ENCODE results near the gene PLXNC1.

The PLXNC1 gene

DNA sequence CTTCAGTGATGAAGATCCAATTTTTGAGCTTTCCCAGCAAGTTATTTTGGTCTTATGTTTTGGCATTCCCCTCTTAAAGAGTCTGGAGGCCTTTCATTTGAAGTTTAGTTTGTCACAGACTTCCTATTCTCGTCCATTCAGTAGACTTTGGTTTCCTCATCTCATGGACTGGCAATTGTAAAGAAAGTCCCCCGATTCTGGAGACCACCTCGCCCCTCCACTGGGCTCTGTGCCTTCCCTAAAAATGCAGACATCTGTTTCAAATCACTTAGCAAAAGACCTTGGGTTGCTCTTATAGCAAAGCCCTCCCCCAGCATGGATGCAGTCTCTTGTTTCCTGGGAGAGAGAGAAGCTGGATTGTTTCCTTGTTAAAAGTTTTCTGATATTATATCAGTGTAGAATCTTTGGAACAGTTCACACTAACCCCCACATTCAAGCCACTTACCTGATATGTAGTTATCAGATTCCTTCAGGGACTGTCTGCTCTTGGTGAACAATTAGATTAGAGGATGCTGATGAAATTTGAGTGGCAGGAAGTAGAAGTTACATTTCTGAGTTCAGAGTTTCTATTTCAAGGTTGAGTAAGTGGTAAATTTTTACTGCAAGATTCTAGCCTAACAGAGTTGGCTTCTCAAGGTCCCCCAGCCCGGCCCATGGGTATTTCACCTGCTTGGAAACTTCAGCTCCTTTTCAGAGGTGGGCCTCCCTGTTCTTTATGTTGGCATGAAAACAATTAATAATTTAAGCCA, 56.3 kb downstream of the PLXNC1 start:
- DNase-seq (ENCODE audit: low read depth, low spot score) = no peak

DNA sequence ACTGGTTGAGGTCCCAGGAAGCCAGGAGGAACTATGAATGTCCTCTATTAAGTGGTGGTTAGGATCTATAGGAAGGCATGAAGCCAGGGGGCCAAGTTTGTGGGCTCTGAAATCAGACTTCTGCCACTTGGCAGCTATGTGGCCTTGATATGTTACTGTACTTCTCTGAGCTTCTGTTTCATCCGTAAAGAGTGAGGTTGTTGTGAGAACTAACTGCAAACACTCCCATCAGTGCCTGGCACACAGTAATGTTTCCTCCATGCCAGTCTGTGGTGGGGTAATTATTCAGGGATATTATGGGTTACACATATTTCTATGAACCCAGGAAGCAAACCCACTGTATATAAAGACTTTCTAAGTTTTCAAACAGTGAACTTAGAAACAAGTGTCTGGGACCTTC, 57.4 kb downstream of the PLXNC1 start:
- no peak for DNase-seq (ENCODE audit: low read depth, low spot score)

DNA sequence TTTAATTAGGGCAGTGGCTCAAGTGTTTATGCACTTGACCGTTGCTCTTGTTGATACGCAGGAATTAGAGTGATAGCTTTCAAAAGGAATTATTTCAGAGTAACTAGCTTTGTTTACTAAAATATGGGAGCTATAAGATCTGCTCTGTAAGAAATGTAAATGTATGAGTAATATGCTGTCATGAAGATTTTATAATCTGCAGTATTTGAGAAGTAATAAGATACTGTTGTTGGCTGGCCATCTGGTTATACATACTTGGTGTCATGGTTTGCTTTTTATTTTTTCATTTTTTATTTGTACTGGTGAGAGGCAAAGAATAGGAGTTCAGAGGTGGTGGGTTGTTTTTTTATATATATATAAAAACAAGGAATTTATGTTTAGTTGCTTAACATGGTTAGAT, 58.5 kb downstream of the PLXNC1 start:
- no peak for DNase-seq (ENCODE audit: low read depth, low spot score)

DNA sequence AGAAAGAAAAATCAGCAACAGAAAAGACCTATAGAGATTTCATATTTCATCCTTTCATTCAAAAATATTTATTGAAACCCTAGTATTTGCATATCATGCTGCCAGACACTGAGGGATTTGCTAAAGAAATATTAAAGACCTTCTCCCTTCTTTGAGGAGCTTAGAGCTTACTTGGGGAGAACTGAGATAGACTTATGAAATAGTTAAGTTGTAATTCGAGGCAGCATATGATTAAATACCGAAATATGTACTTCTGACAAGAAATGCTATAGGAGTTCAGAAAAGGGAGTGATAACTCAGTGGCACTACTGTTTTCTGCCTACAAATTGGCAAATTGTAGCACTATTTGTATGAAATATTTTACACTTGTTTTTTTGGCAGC, 59.1 kb downstream of the PLXNC1 start:
- no peak for DNase-seq (ENCODE audit: low read depth, low spot score)

DNA sequence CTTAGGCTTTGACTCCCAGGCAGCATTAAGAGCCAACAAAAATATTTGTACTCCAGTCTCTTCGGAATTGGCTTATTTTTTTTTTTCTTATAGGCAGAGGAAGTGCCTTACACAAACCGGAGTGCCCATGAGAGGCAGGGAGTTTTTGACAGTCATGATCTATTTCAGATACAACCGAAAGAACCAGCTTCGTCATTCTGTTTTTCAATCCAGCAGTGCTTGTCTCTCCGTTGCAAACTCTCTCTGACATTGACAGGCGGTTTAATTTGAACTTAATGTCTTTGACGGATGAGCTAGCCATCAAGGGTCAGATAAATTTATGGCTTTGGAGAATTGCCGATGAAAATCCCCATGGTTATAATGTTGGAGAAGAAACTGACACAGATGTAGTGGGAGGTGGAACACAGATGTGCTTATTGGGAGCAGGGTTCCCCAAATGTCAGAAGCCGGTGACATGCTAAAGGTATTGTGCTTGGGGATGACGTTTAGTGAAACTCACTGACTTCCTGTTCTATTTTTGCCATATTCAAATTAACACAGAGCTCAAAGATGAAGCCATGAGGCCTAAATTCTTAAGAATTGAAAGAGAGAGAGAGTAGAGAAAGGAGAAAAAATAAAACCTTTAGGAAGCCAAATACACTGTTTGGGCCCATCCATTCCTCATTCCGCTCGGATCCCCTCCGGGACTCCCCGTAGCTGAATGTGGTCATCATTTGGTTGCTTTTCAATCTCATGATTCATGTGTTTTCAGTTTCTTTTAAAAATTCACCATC, 59.7 kb downstream of the PLXNC1 start:
- no peak for DNase-seq (ENCODE audit: low read depth, low spot score)

DNA sequence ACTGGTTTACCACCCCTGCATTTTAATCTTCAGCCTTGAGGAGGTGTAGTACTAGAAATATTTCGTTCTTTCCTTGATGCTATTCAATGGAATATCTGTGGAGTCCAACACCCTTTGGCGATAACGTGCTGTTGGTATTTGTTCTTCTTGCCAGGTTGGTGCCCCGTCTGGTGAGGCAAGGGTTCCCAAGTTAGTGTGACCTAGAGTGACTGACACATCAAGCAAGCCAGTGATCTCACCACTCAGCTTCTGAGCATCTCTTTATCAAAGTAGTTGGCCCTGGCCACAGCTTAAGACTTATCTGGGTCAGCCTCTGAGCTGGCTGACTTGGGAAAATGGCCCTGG, 60.2 kb downstream of the PLXNC1 start:
- no peak for DNase-seq (ENCODE audit: low read depth, low spot score)

DNA sequence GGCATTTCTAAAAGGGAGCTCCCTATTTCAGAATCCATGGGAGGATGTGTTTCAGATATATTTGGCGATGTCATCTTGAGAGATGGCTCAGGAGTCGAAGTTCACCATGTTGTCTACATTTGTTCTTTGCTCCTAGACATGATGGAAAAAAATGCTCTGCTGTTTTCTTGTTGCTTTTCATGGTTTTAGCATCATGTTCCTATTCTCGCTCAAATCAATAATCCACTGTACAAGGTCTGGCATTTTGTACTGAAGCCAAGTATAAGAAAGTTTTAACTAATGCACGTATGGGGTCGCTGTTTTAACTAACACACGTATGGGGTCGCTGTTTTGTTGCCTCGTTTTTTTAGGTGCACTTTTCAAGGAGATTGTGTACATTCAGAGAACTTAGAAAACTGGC, 60.9 kb downstream of the PLXNC1 start:
- no peak for DNase-seq (ENCODE audit: low read depth, low spot score)

DNA sequence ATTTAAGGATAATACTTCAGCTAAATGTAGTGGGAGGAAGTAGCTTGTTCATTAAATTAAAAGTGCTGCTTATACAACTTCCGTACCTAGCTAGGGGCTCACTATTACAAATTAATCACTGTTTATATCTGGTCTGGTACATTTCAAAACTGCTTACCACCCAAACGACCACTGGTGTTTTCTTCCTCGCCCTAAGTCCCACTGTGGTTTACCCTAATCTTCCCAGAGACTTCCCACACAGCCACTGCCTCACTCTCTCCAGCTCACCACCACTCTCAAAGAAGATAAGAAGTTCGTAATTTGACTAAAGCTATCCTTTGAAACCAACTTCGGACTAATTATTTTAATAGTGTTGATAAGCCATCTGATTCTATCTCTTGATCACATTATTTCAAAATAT, 62.6 kb downstream of the PLXNC1 start:
- no peak for DNase-seq (ENCODE audit: low read depth, low spot score)

DNA sequence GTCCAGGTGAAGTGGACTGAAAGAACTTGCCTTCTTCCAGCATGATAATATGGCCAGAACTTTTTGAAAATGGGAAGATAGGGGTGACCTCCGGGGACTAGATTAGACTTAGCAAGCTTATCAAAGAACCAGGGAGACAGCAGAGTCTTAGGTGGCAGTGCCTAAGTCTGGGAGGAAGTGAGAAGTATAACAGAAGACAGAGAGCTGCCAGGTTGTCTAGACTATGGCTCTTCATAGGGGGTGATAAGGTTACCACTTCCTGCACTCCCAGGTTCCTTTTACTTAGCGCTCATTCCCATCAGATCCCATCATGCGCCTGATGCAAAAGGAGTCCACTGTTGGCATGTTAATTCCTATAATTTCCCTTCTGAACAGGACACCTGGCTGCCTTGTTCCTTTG, 69.9 kb downstream of the PLXNC1 start:
- DNase-seq (ENCODE audit: low read depth, low spot score) = no peak

DNA sequence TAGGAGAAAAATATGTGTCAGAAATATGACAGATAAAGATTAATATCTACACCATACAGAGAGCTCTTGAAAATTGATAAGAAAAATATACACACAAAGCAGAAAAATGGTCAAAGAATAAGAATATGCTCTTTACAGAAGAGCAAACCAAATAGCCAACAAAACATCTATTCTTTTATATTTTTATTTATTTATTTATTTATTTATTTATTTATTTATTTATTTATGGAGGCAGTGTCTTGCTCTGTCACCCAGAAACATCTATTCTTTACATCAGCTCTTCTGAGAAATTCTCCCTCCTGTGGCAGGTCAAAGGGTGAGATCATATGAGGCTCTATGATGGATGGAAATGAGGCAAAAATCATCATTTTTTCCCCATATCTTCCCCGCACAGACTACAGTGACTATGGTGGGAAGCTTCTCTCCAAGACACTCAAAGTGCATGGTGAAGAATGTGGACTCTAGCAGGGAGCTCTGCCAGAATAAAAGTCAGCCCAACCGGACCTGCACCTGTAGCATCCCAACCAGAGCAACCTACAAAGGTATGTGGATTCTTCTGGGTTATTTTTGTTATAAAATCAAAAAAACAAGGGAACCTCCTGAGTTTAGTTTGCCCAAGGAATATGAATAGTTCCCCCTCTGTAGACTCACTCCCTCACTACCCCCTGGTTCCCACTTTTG, 71.4 kb downstream of the PLXNC1 start:
- no peak for DNase-seq (ENCODE audit: low read depth, low spot score)

DNA sequence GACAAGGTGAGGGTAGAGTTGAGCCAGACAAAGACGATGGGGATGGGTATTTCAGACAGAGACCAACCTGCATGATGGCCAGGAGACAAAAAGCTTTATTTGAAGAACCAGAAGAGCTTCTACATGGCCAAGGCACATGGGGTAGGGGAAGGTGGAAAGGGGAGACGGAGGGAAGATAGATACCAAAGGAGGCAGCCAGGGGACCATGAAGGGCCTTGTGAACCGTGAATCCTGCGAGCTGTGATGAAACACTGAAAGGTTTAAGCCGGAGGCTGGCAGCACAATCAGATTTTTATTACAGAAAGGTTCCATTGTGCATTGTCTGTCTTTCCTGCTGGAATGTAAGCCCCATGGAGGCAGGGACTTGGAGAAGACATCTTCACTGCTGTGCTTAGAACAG, 72.4 kb downstream of the PLXNC1 start:
- no peak for DNase-seq (ENCODE audit: low read depth, low spot score)

DNA sequence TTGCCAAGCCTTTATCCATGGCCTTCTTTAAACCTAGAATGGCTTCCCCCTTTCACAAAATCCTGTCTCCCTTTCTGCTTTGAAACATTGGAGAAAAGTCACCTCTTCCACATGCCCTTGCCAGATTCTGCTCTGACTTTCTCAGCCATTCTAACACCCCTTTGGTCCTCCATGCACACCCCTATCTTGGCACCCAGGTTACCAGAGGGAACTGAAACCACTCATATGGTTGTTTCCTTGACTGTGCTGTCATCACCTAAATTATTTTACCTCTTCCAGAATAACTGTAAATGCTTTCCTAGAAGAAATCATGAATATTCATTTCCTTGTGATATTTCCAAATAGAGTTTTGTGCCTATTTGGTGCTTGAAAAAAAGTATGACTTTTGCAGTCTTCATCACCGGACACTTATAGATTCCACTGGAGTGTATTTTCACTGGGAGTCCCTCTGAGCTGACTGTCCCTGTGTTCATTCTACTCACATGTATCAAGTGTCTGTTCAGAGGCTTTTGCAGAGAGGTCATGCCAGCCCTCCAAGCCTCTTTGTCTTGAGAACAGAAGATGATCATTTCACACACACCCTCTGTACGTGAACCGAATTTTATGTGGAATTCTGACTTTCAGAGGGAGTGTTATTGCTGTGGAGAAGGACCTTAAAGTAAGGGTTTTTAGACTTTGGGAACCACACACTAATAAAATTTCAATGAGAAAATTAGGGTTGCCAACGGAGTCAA, 74.1 kb downstream of the PLXNC1 start:
- no peak for DNase-seq (ENCODE audit: low read depth, low spot score)

DNA sequence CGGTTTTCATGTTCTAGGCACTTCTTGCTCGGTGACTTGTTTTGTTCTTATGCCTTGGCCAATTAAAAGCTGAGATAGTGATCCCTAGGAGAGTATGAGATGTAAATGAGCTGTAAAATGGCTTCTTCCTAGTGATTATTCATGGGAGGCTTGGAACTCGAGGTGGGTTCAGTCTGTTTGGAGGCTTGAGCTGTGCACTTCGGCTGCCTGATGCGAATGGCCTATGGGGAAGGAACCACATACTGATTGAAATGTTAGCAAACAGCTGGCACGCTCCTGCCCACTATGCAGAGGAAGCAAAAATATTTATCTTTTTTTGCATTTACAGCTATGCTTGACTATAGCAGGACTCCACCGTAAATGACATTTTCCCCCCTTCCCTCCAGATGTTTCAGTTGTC, 75.5 kb downstream of the PLXNC1 start:
- no peak for DNase-seq (ENCODE audit: low read depth, low spot score)

DNA sequence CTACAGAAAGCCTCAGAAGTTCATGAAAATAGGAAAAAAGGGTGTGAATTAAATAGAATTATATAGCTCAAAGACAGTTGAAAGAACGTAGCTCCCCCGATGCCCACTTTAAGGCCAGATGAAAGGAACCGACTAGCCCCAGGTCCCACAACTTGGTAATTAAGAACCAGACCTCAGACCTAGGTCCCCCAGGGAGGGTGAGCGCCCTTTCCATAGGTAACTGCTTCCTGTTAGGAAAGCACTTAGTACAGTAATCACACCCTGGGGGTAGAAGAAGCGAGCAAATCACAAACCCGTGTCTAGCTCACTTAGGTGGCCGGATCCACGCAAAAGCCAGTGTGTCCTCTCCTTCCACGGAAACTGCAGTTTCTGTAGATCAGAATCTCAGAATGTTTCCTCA, 77.1 kb downstream of the PLXNC1 start:
- no peak for DNase-seq (ENCODE audit: low read depth, low spot score)

DNA sequence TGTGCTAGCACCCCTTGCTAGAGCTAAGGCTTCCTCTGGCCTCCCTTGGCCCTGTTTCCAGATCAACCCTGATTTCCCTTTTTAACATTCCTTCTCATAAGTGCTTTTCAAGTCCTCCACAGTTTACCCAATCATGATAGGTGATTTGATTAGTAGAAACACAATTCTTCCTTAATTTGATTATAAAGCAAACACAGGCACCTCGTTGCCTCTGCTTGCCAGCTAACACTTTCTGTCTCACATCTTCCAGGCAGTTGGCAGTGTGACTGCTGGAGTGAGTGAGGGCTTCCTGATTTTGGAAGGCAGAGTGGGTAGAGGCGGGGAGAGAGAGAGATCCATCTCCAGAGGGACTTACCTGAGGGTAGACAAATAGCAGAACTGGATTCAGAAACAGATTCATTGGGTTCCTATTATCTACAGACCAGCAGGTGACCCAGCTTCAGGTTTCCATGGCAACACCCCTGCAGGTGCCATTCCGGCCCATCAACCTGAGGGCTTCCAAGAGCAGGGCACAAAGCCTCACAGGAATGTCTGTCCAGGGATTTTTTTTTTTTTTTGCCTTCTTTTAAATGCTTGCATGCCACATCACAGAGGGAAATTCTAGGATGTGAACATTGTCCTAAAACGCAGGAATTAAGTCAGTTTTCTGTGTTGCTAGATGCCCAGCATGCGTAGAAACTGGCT, 77.7 kb downstream of the PLXNC1 start:
- no peak for DNase-seq (ENCODE audit: low read depth, low spot score)

DNA sequence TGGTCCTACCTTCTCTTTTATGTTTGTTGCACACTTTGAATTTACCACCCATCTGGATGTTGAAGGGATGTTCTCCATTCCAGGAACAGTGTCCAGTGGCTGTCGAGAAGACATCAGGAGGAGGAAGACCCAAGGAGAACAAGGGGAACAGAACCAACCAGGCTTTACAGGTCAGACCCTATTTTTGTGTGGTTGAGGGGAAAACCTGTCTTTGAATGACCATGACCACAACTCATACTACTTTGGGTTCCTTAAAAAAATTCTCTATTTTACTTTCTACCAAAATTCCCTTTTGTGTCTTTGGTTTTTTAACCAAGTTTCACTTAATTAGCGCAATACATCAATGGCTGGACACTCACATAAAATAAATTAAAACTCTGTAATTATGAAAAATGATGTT, 78.7 kb downstream of the PLXNC1 start:
- DNase-seq (ENCODE audit: low read depth, low spot score) = no peak

DNA sequence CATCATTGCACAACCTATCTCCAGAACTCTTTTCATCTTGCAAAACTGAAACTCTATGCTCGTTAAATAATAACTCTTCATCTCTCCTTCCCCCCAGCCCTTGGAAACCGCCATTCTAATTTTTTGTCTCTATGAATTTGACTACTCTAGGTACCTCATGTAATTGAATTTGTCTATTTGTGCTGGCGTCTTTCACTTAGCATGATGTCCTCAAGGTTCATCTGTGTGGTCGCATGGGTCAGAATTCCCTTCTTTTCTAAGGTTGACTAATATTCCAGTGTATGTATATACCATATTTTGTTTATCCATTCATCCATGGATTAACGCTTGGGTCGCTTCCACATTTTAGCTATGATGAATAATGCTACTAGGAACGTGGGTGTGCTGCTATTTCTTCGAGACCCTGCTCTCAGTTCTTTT, 80.1 kb downstream of the PLXNC1 start:
- DNase-seq (ENCODE audit: low read depth, low spot score) = no peak

DNA sequence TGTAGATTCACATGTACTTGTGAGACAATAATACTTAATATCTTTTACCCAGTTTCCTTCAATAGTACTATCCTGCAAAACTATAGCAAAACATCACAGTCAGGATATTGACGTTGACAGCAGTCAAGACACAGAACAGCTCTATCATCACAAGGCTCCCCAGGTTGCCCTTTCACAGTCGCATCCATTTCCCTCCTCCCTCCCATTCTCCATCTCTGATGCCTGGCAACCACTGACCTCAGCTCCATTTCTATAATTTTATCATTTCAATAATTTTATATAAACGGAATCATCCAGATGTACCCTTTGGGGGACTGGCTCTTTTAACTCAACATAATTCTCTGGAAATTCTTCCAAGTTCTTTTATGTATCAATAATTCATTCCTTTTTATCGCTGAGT, 81.5 kb downstream of the PLXNC1 start:
- no peak for DNase-seq (ENCODE audit: low read depth, low spot score)

DNA sequence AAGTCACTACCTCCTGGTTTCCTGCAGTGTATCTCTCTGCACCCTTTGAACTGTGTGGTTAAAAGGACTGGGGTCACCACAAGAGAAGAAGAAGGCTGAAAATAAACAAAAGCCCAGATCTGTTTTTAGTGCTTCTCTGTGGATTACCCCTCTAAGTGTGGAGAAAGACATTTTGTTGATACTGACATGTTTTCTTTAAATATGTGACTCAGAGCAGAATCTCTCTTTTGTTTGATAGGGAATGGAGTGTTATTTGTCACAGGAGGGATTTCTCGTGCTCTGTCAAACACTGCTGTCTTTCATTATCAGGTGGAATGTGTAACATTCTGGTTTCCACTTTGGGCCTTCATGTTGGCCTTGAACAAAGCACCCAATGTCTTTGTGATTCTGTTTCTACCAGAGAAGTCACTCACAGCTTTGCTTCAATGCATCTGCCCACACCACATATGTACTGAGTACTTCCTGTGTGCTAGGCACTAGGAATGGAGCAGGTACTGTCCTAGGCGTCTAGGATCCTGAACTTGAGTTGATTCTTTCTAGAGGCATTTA, 82.1 kb downstream of the PLXNC1 start:
- DNase-seq (ENCODE audit: low read depth, low spot score) = no peak

DNA sequence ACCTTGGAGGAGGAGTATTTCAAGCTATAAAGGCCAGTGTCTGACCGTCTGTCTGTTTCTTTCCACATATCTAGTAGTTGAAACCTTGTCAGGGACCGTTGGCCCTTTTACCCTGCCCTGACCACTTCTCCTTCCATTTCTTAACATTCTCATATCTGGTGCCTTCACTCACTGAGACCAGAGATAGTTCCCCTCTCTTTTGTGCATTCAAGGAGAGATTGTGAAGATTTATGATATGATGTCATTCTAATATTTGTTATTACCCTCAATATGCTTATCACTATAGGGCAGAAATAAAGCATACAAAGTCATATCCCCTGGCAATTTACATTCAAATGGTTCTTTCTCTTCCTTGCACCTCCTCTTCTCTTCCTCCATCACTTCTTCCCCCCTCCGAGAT, 83.3 kb downstream of the PLXNC1 start:
- no peak for DNase-seq (ENCODE audit: low read depth, low spot score)

DNA sequence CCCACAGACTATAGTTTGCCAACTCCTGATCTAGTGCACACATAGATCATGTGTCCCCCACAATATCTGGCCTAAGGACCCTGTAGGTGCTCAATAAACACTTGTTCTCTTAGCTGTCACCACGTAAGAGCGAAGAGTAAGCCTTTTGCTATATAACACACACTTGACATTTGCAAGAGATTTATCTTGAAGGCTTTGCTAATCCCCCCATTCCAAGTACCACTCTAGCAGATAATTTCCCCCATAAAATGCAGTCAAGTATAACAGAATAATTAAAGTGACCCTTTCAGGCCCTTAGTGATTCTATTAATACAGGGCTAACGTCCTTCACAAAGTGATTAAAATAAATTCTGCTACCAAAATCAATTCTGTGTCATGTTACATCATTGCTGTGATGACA, 87.5 kb downstream of the PLXNC1 start:
- no peak for DNase-seq (ENCODE audit: low read depth, low spot score)

Measured in activated CD4-positive, CD25-positive, alpha-beta regulatory T cell treated with anti-CD3 and anti-CD28 coated beads, Interleukin-2, amount 50 U/mL, for 16 hours (primary cell).